Skeletal muscle satellite cell (primary cell): ENCODE results near the gene FOXP1.

Experiments used
- H3K27me3 ChIP-seq: 2 replicates; pipeline ENCODE4 v1.7.0; 2013; ENCODE audit warnings: low read length; ENCODE audit not compliant: control insufficient read depth, insufficient read depth
- H3K36me3 ChIP-seq: 2 replicates; pipeline ENCODE4 v1.7.0; 2013; ENCODE audit warnings: mild to moderate bottlenecking, control low read depth, low read length; ENCODE audit not compliant: insufficient read depth
- H3K4me1 ChIP-seq: 2 replicates; pipeline ENCODE4 v1.7.0; 2013; ENCODE audit warnings: low read length; ENCODE audit not compliant: control insufficient read depth, insufficient read depth
- H3K4me2 ChIP-seq: 2 replicates; pipeline ENCODE4 v1.7.0; 2013; ENCODE audit warnings: mild to moderate bottlenecking, low read length
- H3K4me3 ChIP-seq: 2 replicates; pipeline ENCODE4 v1.7.0; 2013; ENCODE audit warnings: low read length
- H3K9ac ChIP-seq: 2 replicates; pipeline ENCODE4 v1.7.0; 2013; ENCODE audit warnings: mild to moderate bottlenecking, low read depth, low read length, moderate library complexity
- H3K9me3 ChIP-seq: replicated peaks from 2 replicates; pipeline ENCODE4 v1.7.0; 2013; ENCODE audit warnings: mild to moderate bottlenecking, control low read depth, low read length

Gene FOXP1

GRCh38 chr3:71078199-71078598, 505.3 kb downstream of the FOXP1 start:
- peak overlapping the region; percentile 3 for H3K4me2 ChIP-seq
- H3K27me3 ChIP-seq = no peaks in the 10 kb centered on the region
- no peak overlapping the region for H3K9ac ChIP-seq
- no peak overlapping the region for H3K4me3 ChIP-seq
- no peaks in the 10 kb centered on the region for H3K36me3 ChIP-seq
- no peaks in the 10 kb centered on the region for H3K9me3 ChIP-seq
- H3K4me1 ChIP-seq = peaks cover 66% of the 10 kb centered on the region

GRCh38 chr3:71077070-71077469, 506.5 kb downstream of the FOXP1 start:
- no peaks in the 10 kb centered on the region for H3K36me3 ChIP-seq
- H3K4me2 ChIP-seq = no peak overlapping the region
- peaks cover 77% of the 10 kb centered on the region for H3K4me1 ChIP-seq
- no peak overlapping the region for H3K4me3 ChIP-seq
- no peaks in the 10 kb centered on the region for H3K9me3 ChIP-seq
- H3K27me3 ChIP-seq = no peaks in the 10 kb centered on the region
- H3K9ac ChIP-seq = peak overlapping the region; percentile 27

GRCh38 chr3:71076361-71077002, 507.0 kb downstream of the FOXP1 start:
- no peaks in the 10 kb centered on the region for H3K9me3 ChIP-seq
- no peaks in the 10 kb centered on the region for H3K36me3 ChIP-seq
- H3K27me3 ChIP-seq = no peaks in the 10 kb centered on the region
- no peak overlapping the region for H3K4me2 ChIP-seq
- H3K4me1 ChIP-seq = peaks cover 80% of the 10 kb centered on the region
- peak overlapping the region; percentile 27 for H3K9ac ChIP-seq
- H3K4me3 ChIP-seq = no peak overlapping the region

GRCh38 chr3:71075494-71075893, 508.0 kb downstream of the FOXP1 start:
- H3K4me3 ChIP-seq = no peak overlapping the region
- H3K9ac ChIP-seq = no peak overlapping the region
- no peaks in the 10 kb centered on the region for H3K9me3 ChIP-seq
- H3K4me1 ChIP-seq = peaks cover 70% of the 10 kb centered on the region
- H3K27me3 ChIP-seq = no peaks in the 10 kb centered on the region
- no peaks in the 10 kb centered on the region for H3K36me3 ChIP-seq
- H3K4me2 ChIP-seq = no peak overlapping the region

DNA sequence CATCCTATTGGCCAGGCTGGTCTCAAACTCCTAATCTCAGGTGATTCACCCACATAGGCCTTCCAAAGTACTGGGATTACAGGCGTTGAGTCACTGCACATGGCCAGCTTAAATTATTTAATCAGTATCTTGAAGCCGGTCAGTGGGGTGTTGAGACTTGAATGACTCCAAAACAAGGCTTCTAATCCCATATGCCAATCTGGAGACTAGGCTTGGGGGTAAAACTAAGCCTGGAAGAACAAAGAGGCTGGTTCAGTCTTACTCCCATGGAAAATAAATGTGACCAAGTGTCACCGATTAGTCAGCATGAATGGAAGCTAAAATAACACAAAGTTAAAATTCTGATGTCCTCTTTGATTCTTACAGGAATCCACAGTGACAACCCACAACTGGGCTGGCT, 509.1 kb downstream of the FOXP1 start:
- H3K9me3 ChIP-seq = no peaks in the 10 kb centered on the region
- H3K9ac ChIP-seq = peak overlapping the region; percentile 39
- no peak overlapping the region for H3K4me3 ChIP-seq
- H3K4me2 ChIP-seq = no peak overlapping the region
- peaks cover 74% of the 10 kb centered on the region for H3K4me1 ChIP-seq
- no peaks in the 10 kb centered on the region for H3K36me3 ChIP-seq
- H3K27me3 ChIP-seq = no peaks in the 10 kb centered on the region

- peaks cover 61% of the 10 kb centered on the region for H3K4me1 ChIP-seq
- H3K27me3 ChIP-seq = no peaks in the 10 kb centered on the region
- no peak overlapping the region for H3K4me2 ChIP-seq
- H3K9me3 ChIP-seq = no peaks in the 10 kb centered on the region
- no peaks in the 10 kb centered on the region for H3K36me3 ChIP-seq
- H3K9ac ChIP-seq = peak overlapping the region; percentile 41
- H3K4me3 ChIP-seq = no peak overlapping the region
Measured at GRCh38 chr3:71072986-71073385, 510.5 kb downstream of the FOXP1 start.

- no peaks in the 10 kb centered on the region for H3K9me3 ChIP-seq
- no peak overlapping the region for H3K4me3 ChIP-seq
- peak overlapping the region; percentile 41 for H3K9ac ChIP-seq
- H3K4me1 ChIP-seq = peaks cover 57% of the 10 kb centered on the region
- no peak overlapping the region for H3K4me2 ChIP-seq
- no peaks in the 10 kb centered on the region for H3K36me3 ChIP-seq
- no peaks in the 10 kb centered on the region for H3K27me3 ChIP-seq
Measured at GRCh38 chr3:71072287-71072686, 511.2 kb downstream of the FOXP1 start.

GRCh38 chr3:71070497-71071463, 512.7 kb downstream of the FOXP1 start:
- Histone ChIP-seq H3K9me3 (no peaks in the 10 kb centered on the region), H3K27me3 (no peaks in the 10 kb centered on the region), H3K4me1 (peaks cover 59% of the 10 kb centered on the region), H3K9ac (no peak overlapping the region), H3K4me2 (no peak overlapping the region), H3K36me3 (no peaks in the 10 kb centered on the region), H3K4me3 (no peak overlapping the region)

GRCh38 chr3:71069797-71070196, 513.7 kb downstream of the FOXP1 start:
- no peak overlapping the region for H3K4me2 ChIP-seq
- H3K4me1 ChIP-seq = peaks cover 53% of the 10 kb centered on the region
- H3K4me3 ChIP-seq = no peak overlapping the region
- H3K27me3 ChIP-seq = no peaks in the 10 kb centered on the region
- H3K36me3 ChIP-seq = no peaks in the 10 kb centered on the region
- H3K9me3 ChIP-seq = no peaks in the 10 kb centered on the region
- no peak overlapping the region for H3K9ac ChIP-seq

DNA sequence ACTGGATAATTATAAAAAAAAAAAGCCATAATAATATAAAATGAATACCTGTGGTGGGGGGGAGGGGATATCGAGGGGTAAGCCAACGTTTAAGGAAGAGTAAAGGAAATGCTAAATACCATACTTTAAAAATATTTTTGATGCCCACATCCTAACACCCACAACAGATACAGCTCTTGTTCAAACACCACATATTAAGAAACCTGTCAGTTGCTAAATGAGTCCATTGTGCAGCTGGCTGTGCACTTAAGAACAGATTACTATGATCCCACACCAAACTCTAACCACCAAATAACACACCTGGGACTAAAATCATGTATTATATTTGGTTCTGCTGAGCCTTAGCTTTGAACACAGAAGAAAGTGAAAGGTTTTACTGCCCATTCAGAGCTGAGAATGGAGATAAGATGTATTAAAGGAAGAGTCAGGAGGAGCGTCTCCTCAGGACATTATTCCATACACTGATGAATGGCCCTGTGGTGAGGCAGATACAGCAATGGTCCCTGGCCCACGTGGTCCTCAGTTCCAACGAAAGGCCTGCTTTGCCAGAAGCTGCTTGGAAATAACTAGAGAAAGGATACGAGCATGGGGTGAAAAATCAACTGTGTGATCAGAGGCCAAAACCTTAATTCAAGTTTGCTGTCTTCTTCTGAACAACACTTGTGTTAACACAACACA, 515.4 kb downstream of the FOXP1 start:
- H3K9me3 ChIP-seq = no peaks in the 10 kb centered on the region
- H3K9ac ChIP-seq = no peak overlapping the region
- no peak overlapping the region for H3K4me3 ChIP-seq
- H3K4me1 ChIP-seq = peaks cover 41% of the 10 kb centered on the region
- H3K4me2 ChIP-seq = no peak overlapping the region
- H3K36me3 ChIP-seq = no peaks in the 10 kb centered on the region
- no peaks in the 10 kb centered on the region for H3K27me3 ChIP-seq

- Histone ChIP-seq H3K27me3 (no peaks in the 10 kb centered on the region), H3K4me3 (no peak overlapping the region), H3K36me3 (no peaks in the 10 kb centered on the region), H3K4me1 (peaks cover 37% of the 10 kb centered on the region), H3K9ac (no peak overlapping the region), H3K4me2 (peak overlapping the region; percentile 14), H3K9me3 (no peaks in the 10 kb centered on the region)
Measured at GRCh38 chr3:71066849-71067261, 516.7 kb downstream of the FOXP1 start.
